Thoracic aorta (tissue), 2 donors: Measurements from ENCODE around the gene ADGRA1. TPM values are rescaled to one million over a fixed set of nuclear protein-coding genes. Genes with fewer than 3 reads are reported as not detected.

Experiments used
- ATAC-seq: fragments of 150-250 bp; one replicate; pipeline ENCODE4 v1.8.0; 2017; ENCODE audit warnings: low read depth; ENCODE audit not compliant: insufficient number of reproducible peaks, low FRiP score
- DNase-seq: peaks from one replicate; pipeline ENCODE4 v3.0.0-alpha.2; 2020; ENCODE audit warnings: low spot score
- H3K27ac ChIP-seq, 2 donors: fragments of 200-600 bp; sonication (generic); 1 replicate in 1 of 2; 2 replicates in 1 of 2; pipeline ENCODE4 v1.5.1; 2016; ENCODE audit warnings: mild to moderate bottlenecking in 2 of 2, moderate library complexity in 2 of 2
- H3K27me3 ChIP-seq: fragments of 200-600 bp; sonication (generic); replicated peaks from 2 replicates; pipeline ENCODE4 v1.6.0; 2016; ENCODE audit warnings: mild to moderate bottlenecking; ENCODE audit not compliant: insufficient read depth
- H3K36me3 ChIP-seq: fragments of 200-600 bp; sonication (generic); one replicate; pipeline ENCODE4 v1.5.1; 2016
- H3K4me1 ChIP-seq, 2 donors: fragments of 200-600 bp; sonication (generic); 1 replicate in 1 of 2; 2 replicates in 1 of 2; pipeline versions ENCODE4 v1.5.1 to v1.6.0; 2016; ENCODE audit warnings: low read depth in 2 of 2, mild to moderate bottlenecking in 1 of 2; ENCODE audit not compliant: control insufficient read depth in 1 of 2
- H3K4me3 ChIP-seq: fragments of 200-600 bp; sonication (generic); 2 replicates; pipeline ENCODE4 v1.5.1; 2016; ENCODE audit warnings: mild to moderate bottlenecking
- H3K9me3 ChIP-seq: fragments of 200-600 bp; sonication (generic); 2 replicates; pipeline ENCODE4 v1.5.1; 2016
- total RNA-seq, 2 donors: library from RNA; depleted of rRNA; stranded (reverse); fragments of >200 nt; gene quantifications; one replicate each; pipeline versions ENCODE4 v1.1.0 to v1.2.3, GENCODE V29; 2016
- TF ChIP-seq, protein P1 (sequence below): fragments of 200-600 bp; sonication (generic); IDR thresholded peaks from one replicate; pipeline ENCODE4 v1.5.1; 2019; ENCODE audit warnings: antibody characterized with exemption

The ADGRA1 gene
- total RNA-seq, 2 donors from 2014 or later = not detected

DNA sequence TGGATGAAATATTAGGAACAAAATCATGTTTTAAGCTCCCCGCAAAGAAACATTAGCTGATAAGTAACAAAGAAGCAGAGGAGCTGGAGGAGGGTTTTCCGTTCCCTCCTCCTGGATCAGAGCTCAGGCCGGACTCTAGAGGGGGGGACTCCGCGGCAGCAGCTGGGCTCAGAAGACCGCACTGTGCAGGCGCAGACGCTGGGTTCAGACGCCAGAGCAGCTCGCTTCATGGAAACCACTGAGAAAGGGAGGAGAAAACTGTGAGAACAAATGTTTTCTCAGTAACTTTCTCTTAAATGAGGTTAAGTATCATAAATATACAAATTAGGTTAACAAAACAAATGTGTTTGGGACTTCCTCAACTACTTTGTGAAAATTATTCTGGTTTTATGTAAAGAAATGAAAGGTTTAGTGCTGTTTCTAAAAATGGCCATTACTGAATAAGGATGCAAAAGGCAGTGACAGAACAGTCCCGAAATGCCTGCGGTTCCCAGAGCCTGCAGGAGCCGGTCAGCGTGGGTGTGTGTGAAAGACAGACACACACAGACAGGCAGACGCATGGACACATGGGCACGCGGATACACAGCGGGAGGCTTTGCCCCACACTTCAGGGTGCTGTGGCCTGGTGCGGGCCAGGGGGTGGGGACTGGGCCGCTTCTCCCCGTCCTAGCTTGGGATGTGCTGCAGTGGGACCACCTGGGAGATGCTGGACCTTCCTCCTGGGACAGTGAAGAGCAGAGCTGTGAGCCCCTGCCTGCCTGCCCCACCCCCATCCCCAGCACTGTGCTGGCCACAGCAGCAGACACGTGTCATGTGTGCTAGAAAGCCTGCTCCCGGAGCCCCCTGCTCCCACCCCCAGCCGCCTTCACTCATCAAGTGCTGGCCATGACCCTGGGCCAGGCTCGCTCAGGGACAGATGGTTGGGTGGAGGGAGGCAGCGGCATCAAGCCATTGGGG is 20.3 kb upstream of the ADGRA1 start:
- H3K4me1 ChIP-seq = peaks cover 0 to 10% of the 10 kb centered on the region in 2 donors
- H3K4me3 ChIP-seq = no peak overlapping the region
- ATAC-seq (no peak), DNase-seq (no peak)
- no peaks in the 10 kb centered on the region for H3K27me3 ChIP-seq
- H3K27ac ChIP-seq = no peak overlapping the region
- no peaks in the 10 kb centered on the region for H3K9me3 ChIP-seq
- H3K36me3 ChIP-seq = no peaks in the 10 kb centered on the region
- TF ChIP-seq, protein P1, sequence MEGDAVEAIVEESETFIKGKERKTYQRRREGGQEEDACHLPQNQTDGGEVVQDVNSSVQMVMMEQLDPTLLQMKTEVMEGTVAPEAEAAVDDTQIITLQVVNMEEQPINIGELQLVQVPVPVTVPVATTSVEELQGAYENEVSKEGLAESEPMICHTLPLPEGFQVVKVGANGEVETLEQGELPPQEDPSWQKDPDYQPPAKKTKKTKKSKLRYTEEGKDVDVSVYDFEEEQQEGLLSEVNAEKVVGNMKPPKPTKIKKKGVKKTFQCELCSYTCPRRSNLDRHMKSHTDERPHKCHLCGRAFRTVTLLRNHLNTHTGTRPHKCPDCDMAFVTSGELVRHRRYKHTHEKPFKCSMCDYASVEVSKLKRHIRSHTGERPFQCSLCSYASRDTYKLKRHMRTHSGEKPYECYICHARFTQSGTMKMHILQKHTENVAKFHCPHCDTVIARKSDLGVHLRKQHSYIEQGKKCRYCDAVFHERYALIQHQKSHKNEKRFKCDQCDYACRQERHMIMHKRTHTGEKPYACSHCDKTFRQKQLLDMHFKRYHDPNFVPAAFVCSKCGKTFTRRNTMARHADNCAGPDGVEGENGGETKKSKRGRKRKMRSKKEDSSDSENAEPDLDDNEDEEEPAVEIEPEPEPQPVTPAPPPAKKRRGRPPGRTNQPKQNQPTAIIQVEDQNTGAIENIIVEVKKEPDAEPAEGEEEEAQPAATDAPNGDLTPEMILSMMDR = no peak

DNA sequence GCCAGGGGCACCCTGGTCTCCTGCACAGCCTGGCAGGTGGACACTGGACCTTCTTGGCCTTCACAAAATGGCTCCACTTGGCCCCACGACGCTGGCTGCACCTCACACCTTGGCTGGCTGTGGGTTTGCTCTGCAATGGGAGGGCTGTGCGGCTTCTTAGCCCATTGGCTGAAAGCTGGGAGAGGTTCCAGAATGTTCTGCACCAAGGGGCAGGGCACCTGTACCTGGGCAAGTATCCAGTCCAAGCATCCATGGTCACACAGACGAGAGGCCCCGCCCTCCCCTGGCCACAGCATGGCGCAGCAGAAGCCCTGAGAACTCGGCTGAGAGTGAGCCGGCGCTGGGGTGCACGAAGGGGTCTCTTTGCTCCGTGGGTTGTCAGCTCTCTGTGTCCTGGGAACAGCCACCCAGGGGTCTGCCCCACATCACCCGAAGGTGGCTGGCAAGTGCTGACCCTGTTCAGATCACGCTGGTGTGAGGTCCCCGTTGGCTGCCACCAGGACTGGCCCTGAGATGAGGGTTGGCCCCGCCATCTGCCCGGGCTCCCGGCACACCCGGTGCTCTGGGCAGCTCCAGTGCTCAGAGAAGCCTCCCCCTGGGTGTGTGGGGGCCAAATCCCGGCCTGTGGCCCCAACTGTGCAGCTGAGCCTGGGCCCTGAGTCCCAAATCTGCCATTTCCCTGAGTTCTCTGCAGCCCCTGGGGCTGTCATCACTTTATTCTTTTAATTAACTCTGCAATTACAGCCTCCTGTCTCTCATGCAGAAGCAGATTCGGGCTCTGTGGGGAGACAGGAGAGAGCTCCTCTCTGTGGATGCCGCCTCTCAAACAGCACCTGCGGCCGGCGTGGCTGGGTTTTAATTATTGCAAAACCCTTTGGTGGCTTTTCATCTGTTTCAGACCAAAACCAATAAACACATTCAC is 19.4 kb upstream of the ADGRA1 start:
- H3K9me3 ChIP-seq = no peaks in the 10 kb centered on the region
- peaks cover 0 to 10% of the 10 kb centered on the region in 2 donors for H3K4me1 ChIP-seq
- H3K36me3 ChIP-seq = no peaks in the 10 kb centered on the region
- H3K27me3 ChIP-seq = no peaks in the 10 kb centered on the region
- H3K4me3 ChIP-seq = no peak overlapping the region
- DNase-seq (no peak), ATAC-seq (no peak)
- no peak overlapping the region for H3K27ac ChIP-seq
- TF ChIP-seq, protein P1 = no peak

DNA sequence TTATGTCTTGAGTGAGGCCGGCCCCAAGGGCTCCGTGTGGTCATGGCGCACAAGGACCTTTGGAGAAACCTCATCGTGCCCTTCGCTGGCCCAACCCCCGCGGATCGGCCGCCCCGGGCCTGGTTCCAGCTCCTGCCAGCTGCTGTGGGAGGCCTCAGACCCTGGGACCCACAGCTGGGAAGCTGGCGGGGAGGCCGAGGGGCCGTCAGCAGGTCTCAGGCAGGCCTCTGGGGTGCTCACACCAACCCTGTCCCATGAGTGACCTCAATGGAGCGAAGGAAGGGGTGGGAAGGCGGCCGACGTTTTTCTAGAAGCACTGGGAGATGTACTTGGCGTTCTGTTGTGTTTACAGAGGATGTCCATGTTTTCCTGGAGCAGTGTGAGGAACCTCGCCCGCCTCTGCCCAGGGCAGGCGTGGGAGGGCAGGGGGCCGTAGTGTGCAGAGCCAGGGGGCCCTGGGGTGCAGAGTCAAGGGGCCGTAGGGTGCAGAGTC is 18.6 kb upstream of the ADGRA1 start:
- no peaks in the 10 kb centered on the region for H3K9me3 ChIP-seq
- peaks cover 0 to 10% of the 10 kb centered on the region in 2 donors for H3K4me1 ChIP-seq
- no peak for ATAC-seq
- H3K27me3 ChIP-seq = no peaks in the 10 kb centered on the region
- no peak overlapping the region for H3K27ac ChIP-seq
- no peaks in the 10 kb centered on the region for H3K36me3 ChIP-seq
- DNase-seq = no peak
- TF ChIP-seq, protein P1 = no peak
- no peak overlapping the region for H3K4me3 ChIP-seq

DNA sequence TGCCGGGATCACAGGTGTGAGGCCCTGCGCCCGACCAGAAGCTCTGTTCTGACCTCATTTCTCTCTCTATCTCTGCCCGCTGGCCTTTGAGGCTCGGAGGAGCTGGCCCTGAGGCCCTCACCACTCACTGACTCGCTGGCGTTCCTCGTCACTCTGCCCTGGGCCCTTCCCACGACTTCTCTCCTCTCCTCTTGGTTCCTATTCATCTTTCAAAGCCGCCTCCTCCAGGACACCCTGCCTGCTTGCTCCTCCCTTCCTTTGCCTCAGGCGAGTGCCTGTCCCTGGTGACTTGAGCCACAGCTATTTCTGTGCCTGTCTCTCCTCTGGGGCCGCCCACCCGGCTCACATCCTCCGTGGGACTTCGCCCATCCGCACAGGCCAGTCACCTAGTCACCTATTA is 17.3 kb upstream of the ADGRA1 start:
- Histone ChIP-seq H3K27me3 (no peaks in the 10 kb centered on the region), H3K36me3 (no peaks in the 10 kb centered on the region), H3K4me1 (peaks cover 0 to 10% of the 10 kb centered on the region in 2 donors), H3K27ac (no peak overlapping the region), H3K4me3 (no peak overlapping the region), H3K9me3 (no peaks in the 10 kb centered on the region)
- no peak for ATAC-seq
- DNase-seq = no peak
- TF ChIP-seq, protein P1 = no peak

DNA sequence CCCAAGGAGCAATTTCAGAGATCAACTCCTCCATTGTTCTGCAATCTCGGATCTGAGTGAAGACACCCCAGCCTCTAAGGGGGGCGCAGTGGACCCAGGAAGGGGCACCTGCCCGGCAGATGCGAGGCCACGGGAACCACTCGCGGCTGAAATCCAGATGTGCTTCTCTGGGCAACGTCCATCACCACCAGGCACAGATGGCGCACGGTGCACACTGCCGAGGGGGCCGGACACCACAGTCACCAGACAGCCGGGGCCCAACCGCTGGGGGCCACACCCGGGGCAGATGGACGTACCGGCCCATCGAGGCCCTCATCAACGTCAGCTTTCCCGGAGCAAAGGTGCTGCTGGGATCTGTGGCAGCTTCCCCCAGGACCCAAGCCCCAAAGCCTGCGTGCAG is 16.9 kb upstream of the ADGRA1 start:
- peaks cover 0 to 10% of the 10 kb centered on the region in 2 donors for H3K4me1 ChIP-seq
- TF ChIP-seq, protein P1 = no peak
- H3K4me3 ChIP-seq = no peak overlapping the region
- no peaks in the 10 kb centered on the region for H3K9me3 ChIP-seq
- no peaks in the 10 kb centered on the region for H3K27me3 ChIP-seq
- no peak overlapping the region for H3K27ac ChIP-seq
- DNase-seq = no peak
- ATAC-seq = no peak
- H3K36me3 ChIP-seq = no peaks in the 10 kb centered on the region
